Heart right ventricle (tissue), 16 donors: ENCODE measurements around the gene ARHGDIG. TPM values are rescaled to one million over a fixed set of nuclear protein-coding genes. Genes with fewer than 3 reads are reported as not detected.

Experiments used
- ATAC-seq, 8 donors: fragments of 200-7000 bp; cut with Tn5 transposase; one replicate each; pipeline ENCODE4 v1.9.1; 2020; ENCODE audit warnings: mild to moderate bottlenecking in 8 of 8, moderate library complexity in 8 of 8, moderate number of reproducible peaks in 1 of 8
- DNase-seq, 2 donors: peaks; one replicate each; pipeline ENCODE4 v3.0.0-alpha.2; 2020
- H3K27ac ChIP-seq, 10 donors: fragments of 200-600 bp; sonication (generic) in 2 of 10; one replicate each; pipeline versions ENCODE4 v1.5.0 to v1.8.0; 2020 to 2022; ENCODE audit warnings: mild to moderate bottlenecking in 3 of 10
- H3K27me3 ChIP-seq, 7 donors: fragments of 200-600 bp; one replicate each; pipeline ENCODE4 v1.8.0; 2021 to 2022; ENCODE audit warnings: mild to moderate bottlenecking in 2 of 7
- H3K36me3 ChIP-seq, 9 donors: fragments of 200-600 bp; sonication (generic) in 1 of 9; one replicate each; pipeline versions ENCODE4 v1.5.0 to v1.8.0; 2020 to 2022; ENCODE audit warnings: mild to moderate bottlenecking in 2 of 9
- H3K4me1 ChIP-seq, 9 donors: fragments of 200-600 bp; sonication (generic) in 1 of 9; one replicate each; pipeline versions ENCODE4 v1.5.0 to v1.8.0; 2020 to 2022; ENCODE audit warnings: mild to moderate bottlenecking in 4 of 9
- H3K4me3 ChIP-seq, 10 donors: fragments of 200-600 bp; sonication (generic) in 2 of 10; one replicate each; pipeline versions ENCODE4 v1.5.0 to v1.8.0; 2020 to 2022; ENCODE audit warnings: mild to moderate bottlenecking in 7 of 10, moderate library complexity in 2 of 10
- H3K9me3 ChIP-seq, 11 donors: fragments of 200-600 bp in 10 of 11; sonication (generic) in 2 of 11; one replicate each; pipeline versions ENCODE4 v1.5.0 to v1.8.0; 2013 to 2022; ENCODE audit warnings: mild to moderate bottlenecking in 2 of 11, control low read depth in 1 of 11, moderate library complexity in 1 of 11
- CTCF ChIP-seq, 9 donors: fragments of 200-600 bp; sonication (generic) in 2 of 9; IDR thresholded peaks; one replicate each; pipeline versions ENCODE4 v1.5.0 to v1.8.0; 2021 to 2022; ENCODE audit warnings: antibody characterized with exemption in 9 of 9, mild to moderate bottlenecking in 5 of 9, moderate library complexity in 1 of 9
- WGBS, 2 donors: extraction: QIAGEN DNeasy Blood & Tissue Kit; methylation state at CpG; one replicate each; pipeline ENCODE4 v1.1.7; 2013; ENCODE audit warnings: inconsistent platforms in 1 of 2; 5-methylcytosine and 5-hydroxymethylcytosine counted together
- intact Hi-C, 10 donors: fragments of 100-400 bp; cut with DNase I; formaldehyde crosslinking; loops; one replicate each; pipeline versions ENCODE4 v1.11.1 to v1.14.2; 2022
- polyA plus RNA-seq, 2 donors: library from polyadenylated mRNA; stranded (reverse); fragments of 200-250 nt; gene quantifications; one replicate each; pipeline ENCODE4 v1.2.3, GENCODE V29; 2013
- total RNA-seq, 10 donors: library from RNA; stranded (reverse); fragmentation: NEBNext Ultra II Directional in 3 of 10; extraction: Animal tissue kit (Norgen Biotek cat#: 25700) in 3 of 10; gene quantifications; one replicate each; pipeline versions ENCODE4 v1.2.1 to v1.2.4, GENCODE V29; 2021 to 2023
- donor health status: Arrhythmogenic right ventricular cardiomyopathy.
- donor health status: ischemic (EF 13 %, LVEDD 7.1; RV severe dilation, severe dysfunction).
- donor health status: healthy with polysubstance abuse.
- donor health status: DM: no; HTN: yes; CAD: no.
- donor health status: DM: no; HTN: no; CAD: no.
- donor health status: ischemic (EF 25% LVEDD 6.9; RV normal size, moderate dysfunction).
- donor health status: ischemic (EF 25% LVEDD 5.7; RV mildly dilated, moderate dysfunction).
- donor health status: healthy.
- donor health status: DM: yes; HTN: yes; CAD: no.
- donor health status: Ischemic cardiomyopathy.
- donor health status: ischemic (EF 35%, LVEDD 5.7; RV mildly dilated, moderate dysfunction).
- donor health status: nonischemic (EF 11% LVEDD 7.7; RV severe dilation, severe dysfunction).
- donor health status: DM: yes; HTN: yes; CAD: no.
- donor health status: PGD.
- donor health status: ischemic (EF 29% LVEDD 5.4; RV normal size, mild dysfunction).
- donor health status: nonischemic (EF 23%, LVEDD 6.1; RV moderate dilation, normal function).

The ARHGDIG gene
- total and polyA plus RNA-seq, 12 donors, result 0.17 to 16.9 (median 9.1) TPM

GRCh38 chr16:269061-269796, 11.2 kb upstream of the ARHGDIG start:
- ATAC-seq, result no peak
- peaks cover 0 to 4% (median 0%) of the 10 kb centered on the region in 7 donors for H3K27me3 ChIP-seq
- no peak overlapping the region for H3K4me3 ChIP-seq
- intact Hi-C loops, result no loop called here
- DNase-seq, result no peak
- 84 to 86% methylated on average over 23 to 24 of the region's 24 CpGs for WGBS, 2 donors
- H3K9me3 ChIP-seq, result no peaks in the 10 kb centered on the region
- no peak for TF ChIP-seq CTCF (IDR thresholded peaks at IDR 0.05)
- H3K4me1 ChIP-seq, result no peaks in the 10 kb centered on the region
- peaks cover 0 to 19% (median 5%) of the 10 kb centered on the region in 9 donors for H3K36me3 ChIP-seq
- no peak overlapping the region for H3K27ac ChIP-seq

DNA sequence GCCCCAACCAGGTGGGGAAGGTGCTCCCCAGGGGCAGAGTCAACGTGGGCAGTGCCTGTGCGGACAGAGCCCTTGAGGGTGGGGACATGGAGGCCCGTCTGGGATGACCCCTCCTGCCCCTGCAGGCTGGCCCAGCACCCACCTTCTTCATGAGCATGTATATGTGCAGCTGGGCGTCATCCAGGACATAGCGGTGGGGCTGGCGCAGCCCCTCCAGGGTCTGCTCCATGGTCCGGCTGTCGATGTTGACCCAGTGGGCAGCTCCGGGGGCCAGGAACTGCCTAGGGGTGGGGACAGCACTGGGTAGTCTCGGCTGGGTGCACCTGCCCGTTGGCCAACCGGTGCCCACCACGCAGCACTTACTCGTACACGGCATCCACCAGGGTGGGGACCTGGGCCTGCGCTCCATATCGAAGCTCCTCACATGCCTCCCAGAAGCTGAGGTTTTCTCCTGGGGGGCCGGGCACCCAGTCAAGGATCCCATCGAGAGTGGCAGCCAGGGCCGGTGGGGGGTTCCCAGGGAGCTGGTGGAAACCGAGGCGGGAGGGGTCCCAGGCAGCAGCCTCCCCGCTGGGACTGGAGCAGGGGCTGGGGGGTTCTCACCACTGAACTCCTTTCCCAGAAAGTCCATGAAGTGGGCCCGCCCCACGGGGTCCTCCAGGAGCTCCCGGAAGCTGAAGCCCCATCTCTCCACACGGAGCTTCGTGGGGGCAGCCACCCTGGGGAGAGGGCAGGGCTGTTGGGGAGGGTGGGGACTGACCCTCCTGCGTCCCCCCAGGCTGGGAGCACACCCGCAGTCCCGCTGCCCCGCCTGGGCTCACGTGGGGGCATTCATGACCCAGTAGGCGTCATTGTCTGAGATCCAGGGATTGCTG, 9.8 kb upstream of the ARHGDIG start:
- DNase-seq (no peak), ATAC-seq (peak in 1 of 8 donors; percentile 1)
- Histone ChIP-seq H3K27ac (no peak overlapping the region), H3K4me3 (no peak overlapping the region), H3K9me3 (no peaks in the 10 kb centered on the region), H3K4me1 (peaks cover 0 to 11% (median 7%) of the 10 kb centered on the region in 9 donors), H3K27me3 (peaks cover 0 to 16% (median 7%) of the 10 kb centered on the region in 7 donors), H3K36me3 (peaks cover 0 to 6% (median 0%) of the 10 kb centered on the region in 9 donors)
- TF ChIP-seq CTCF (IDR thresholded peaks at IDR 0.05), result no peak
- WGBS, 2 donors, result 87 to 88% methylated on average over 34 of the region's 34 CpGs
- intact Hi-C loops, result no loop called here

- Histone ChIP-seq H3K4me3 (no peak overlapping the region), H3K36me3 (no peaks in the 10 kb centered on the region), H3K27ac (no peak overlapping the region), H3K27me3 (peaks cover 0 to 29% (median 7%) of the 10 kb centered on the region in 7 donors), H3K4me1 (peaks cover 0 to 19% (median 7%) of the 10 kb centered on the region in 9 donors), H3K9me3 (no peaks in the 10 kb centered on the region)
- ATAC-seq, result peak in 1 of 8 donors; percentile 3
- intact Hi-C loops, result no loop called here
- 80 to 81% methylated on average over 35 to 36 of the region's 36 CpGs for WGBS, 2 donors
- DNase-seq, result no peak
- TF ChIP-seq CTCF (IDR thresholded peaks at IDR 0.05), result no peak
These were observed 7.5 kb upstream of the ARHGDIG start for GRCh38 chr16:272633-273546.
